ENCODE data around the gene RPRML.
"Not testable (repeated sequence)": the region's sequence is repeated elsewhere in the genome, so short reads cannot be mapped to it uniquely, and the experiment has no call there.

The RPRML gene

GRCh38 chr17:46976626-46977270 lies 2.3 kb downstream of the RPRML start:
- peak; percentile 44 for DNase-seq (ENCODE audit: low read depth)

GRCh38 chr17:46975287-46975686 lies 3.8 kb downstream of the RPRML start:
- no peak for DNase-seq (ENCODE audit: low read depth)

GRCh38 chr17:46974086-46974485 lies 5.0 kb downstream of the RPRML start:
- DNase-seq (ENCODE audit: low read depth), result no peak

- no peak for DNase-seq (ENCODE audit: low read depth)
Measured at GRCh38 chr17:46972346-46972745, 6.7 kb downstream of the RPRML start.

- DNase-seq (ENCODE audit: low read depth), result no peak
Measured at GRCh38 chr17:46971647-46972300, 7.3 kb downstream of the RPRML start.

GRCh38 chr17:46968896-46969295 lies 10.2 kb downstream of the RPRML start:
- DNase-seq (ENCODE audit: low read depth), result no peak

- no peak for DNase-seq (ENCODE audit: low read depth)
Measured at GRCh38 chr17:46968224-46968834, 10.7 kb downstream of the RPRML start.

- DNase-seq (ENCODE audit: low read depth), result peak; percentile 52
Measured at GRCh38 chr17:46964315-46965265, 14.5 kb downstream of the RPRML start.

GRCh38 chr17:46963571-46963970 lies 15.5 kb downstream of the RPRML start:
- DNase-seq (ENCODE audit: low read depth), result no peak

- peak; percentile 84 for DNase-seq (ENCODE audit: low read depth)
Measured at GRCh38 chr17:46962374-46962790, 16.7 kb downstream of the RPRML start.

- no peak for DNase-seq (ENCODE audit: low read depth)
Measured at GRCh38 chr17:46960152-46960551, 18.9 kb downstream of the RPRML start.

GRCh38 chr17:46958041-46958591 lies 20.9 kb downstream of the RPRML start:
- peak; percentile 42 for DNase-seq (ENCODE audit: low read depth)

- DNase-seq (ENCODE audit: low read depth), result not testable (repeated sequence)
Measured at GRCh38 chr17:46953191-46953590, 25.9 kb downstream of the RPRML start.

GRCh38 chr17:46952115-46952514 lies 26.9 kb downstream of the RPRML start:
- no peak for DNase-seq (ENCODE audit: low read depth)

- DNase-seq (ENCODE audit: low read depth), result no peak
Measured at GRCh38 chr17:46951706-46952105, 27.3 kb downstream of the RPRML start.

GRCh38 chr17:46950997-46951621 lies 27.9 kb downstream of the RPRML start:
- DNase-seq (ENCODE audit: low read depth), result no peak

- DNase-seq (ENCODE audit: low read depth), result no peak
Measured at GRCh38 chr17:46950342-46950996, 28.6 kb downstream of the RPRML start.

GRCh38 chr17:46949291-46950174 lies 29.5 kb downstream of the RPRML start:
- peak; percentile 39 for DNase-seq (ENCODE audit: low read depth)

- no peak for DNase-seq (ENCODE audit: low read depth)
Measured at GRCh38 chr17:46948544-46948943, 30.5 kb downstream of the RPRML start.

- DNase-seq (ENCODE audit: low read depth), result no peak
Measured at GRCh38 chr17:46947216-46947615, 31.8 kb downstream of the RPRML start.

Measured in EH (cell line).